Measurements from ENCODE around the gene TBRG4.

TBRG4 gene

GRCh38 chr7:45099891-45100760, 11.4 kb downstream of the TBRG4 start:
- Histone ChIP-seq H3K36me3 (ENCODE audit: low read depth) (peaks cover 68% of the 10 kb centered on the region), H3K4me3 (ENCODE audit: severe bottlenecking) (no peak overlapping the region)
- ATAC-seq (ENCODE audit: low read depth), result peak; percentile 29; the same call in 2 of the 3 replicates

GRCh38 chr7:45098983-45099839, 12.3 kb downstream of the TBRG4 start:
- no peaks in the 10 kb centered on the region for H3K9me3 ChIP-seq (ENCODE audit: severe bottlenecking)
- no peak overlapping the region for H3K4me3 ChIP-seq (ENCODE audit: severe bottlenecking)
- no peak for TF ChIP-seq CTCF (IDR thresholded peaks at IDR 0.05; ENCODE audit: poor library complexity, severe bottlenecking)
- H3K27me3 ChIP-seq (ENCODE audit: insufficient read depth, poor library complexity, severe bottlenecking), result no peaks in the 10 kb centered on the region
- ATAC-seq (ENCODE audit: low read depth) (peak; percentile 60), DNase-seq (ENCODE audit: low spot score) (no peak)
- peaks cover 59% of the 10 kb centered on the region for H3K36me3 ChIP-seq (ENCODE audit: low read depth)
- no peak overlapping the region for H3K27ac ChIP-seq (ENCODE audit: poor library complexity, severe bottlenecking)
- no peaks in the 10 kb centered on the region for H3K4me1 ChIP-seq (ENCODE audit: insufficient read depth, poor library complexity, severe bottlenecking)

More at GRCh38 chr7:45099891-45100760, 11.4 kb downstream of the TBRG4 start:
- H3K4me1 ChIP-seq (ENCODE audit: insufficient read depth, poor library complexity, severe bottlenecking), result no peaks in the 10 kb centered on the region
- H3K27me3 ChIP-seq (ENCODE audit: insufficient read depth, poor library complexity, severe bottlenecking), result no peaks in the 10 kb centered on the region
- TF ChIP-seq CTCF (IDR thresholded peaks at IDR 0.05; ENCODE audit: poor library complexity, severe bottlenecking), result no peak
- no peaks in the 10 kb centered on the region for H3K9me3 ChIP-seq (ENCODE audit: severe bottlenecking)
- no peak for DNase-seq (ENCODE audit: low spot score)
- no peak overlapping the region for H3K27ac ChIP-seq (ENCODE audit: poor library complexity, severe bottlenecking)

GRCh38 chr7:45092931-45093235, 18.6 kb downstream of the TBRG4 start:
- ATAC-seq (ENCODE audit: low read depth) (no peak), DNase-seq (ENCODE audit: low spot score) (no peak)
- no peaks in the 10 kb centered on the region for H3K27me3 ChIP-seq (ENCODE audit: insufficient read depth, poor library complexity, severe bottlenecking)
- H3K9me3 ChIP-seq (ENCODE audit: severe bottlenecking), result no peaks in the 10 kb centered on the region
- peaks cover 5% of the 10 kb centered on the region for H3K4me1 ChIP-seq (ENCODE audit: insufficient read depth, poor library complexity, severe bottlenecking)
- H3K36me3 ChIP-seq (ENCODE audit: low read depth), result no peaks in the 10 kb centered on the region
- no peak overlapping the region for H3K4me3 ChIP-seq (ENCODE audit: severe bottlenecking)
- TF ChIP-seq CTCF (IDR thresholded peaks at IDR 0.05; ENCODE audit: poor library complexity, severe bottlenecking), result no peak
- H3K27ac ChIP-seq (ENCODE audit: poor library complexity, severe bottlenecking), result peak overlapping the region; percentile 17

GRCh38 chr7:45092100-45092930, 19.2 kb downstream of the TBRG4 start:
- Histone ChIP-seq H3K27ac (ENCODE audit: poor library complexity, severe bottlenecking) (peak overlapping the region; percentile 17), H3K27me3 (ENCODE audit: insufficient read depth, poor library complexity, severe bottlenecking) (no peaks in the 10 kb centered on the region), H3K36me3 (ENCODE audit: low read depth) (no peaks in the 10 kb centered on the region), H3K9me3 (ENCODE audit: severe bottlenecking) (no peaks in the 10 kb centered on the region), H3K4me3 (ENCODE audit: severe bottlenecking) (no peak overlapping the region), H3K4me1 (ENCODE audit: insufficient read depth, poor library complexity, severe bottlenecking) (peaks cover 5% of the 10 kb centered on the region)
- no peak for TF ChIP-seq CTCF (IDR thresholded peaks at IDR 0.05; ENCODE audit: poor library complexity, severe bottlenecking)
- ATAC-seq (ENCODE audit: low read depth) (peak; percentile 65), DNase-seq (ENCODE audit: low spot score) (no peak)

All from RWPE2 (cell line).